Measurements from ENCODE around the gene FBLN1. TPM values are rescaled to one million over a fixed set of nuclear protein-coding genes. Genes with fewer than 3 reads are reported as not detected.
"Not testable (repeated sequence)": the region's sequence is repeated elsewhere in the genome, so short reads cannot be mapped to it uniquely, and the experiment has no call there.

The FBLN1 gene
- total RNA-seq, 1 donor from 2014 or later = not detected

DNA sequence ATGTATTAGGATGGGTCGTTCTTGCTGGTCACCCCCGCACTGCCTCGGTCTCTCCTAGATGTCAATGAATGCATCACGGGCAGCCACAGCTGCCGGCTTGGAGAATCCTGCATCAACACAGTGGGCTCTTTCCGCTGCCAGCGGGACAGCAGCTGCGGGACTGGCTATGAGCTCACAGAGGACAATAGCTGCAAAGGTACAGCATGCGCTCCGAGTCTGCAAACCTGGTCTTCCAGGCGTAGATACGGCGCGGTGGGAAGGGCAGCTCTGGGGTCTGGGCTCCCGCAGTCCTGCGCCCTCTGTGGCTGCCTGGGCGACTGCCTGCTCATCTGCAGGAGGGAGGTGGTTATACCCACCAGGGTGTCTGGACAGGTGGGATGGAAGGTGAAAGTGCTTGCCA, 31.0 kb downstream of the FBLN1 start:
- peaks cover 2% of the 10 kb centered on the region for H3K27me3 Mint-ChIP-seq
- H3K4me1 Mint-ChIP-seq = no peaks in the 10 kb centered on the region

DNA sequence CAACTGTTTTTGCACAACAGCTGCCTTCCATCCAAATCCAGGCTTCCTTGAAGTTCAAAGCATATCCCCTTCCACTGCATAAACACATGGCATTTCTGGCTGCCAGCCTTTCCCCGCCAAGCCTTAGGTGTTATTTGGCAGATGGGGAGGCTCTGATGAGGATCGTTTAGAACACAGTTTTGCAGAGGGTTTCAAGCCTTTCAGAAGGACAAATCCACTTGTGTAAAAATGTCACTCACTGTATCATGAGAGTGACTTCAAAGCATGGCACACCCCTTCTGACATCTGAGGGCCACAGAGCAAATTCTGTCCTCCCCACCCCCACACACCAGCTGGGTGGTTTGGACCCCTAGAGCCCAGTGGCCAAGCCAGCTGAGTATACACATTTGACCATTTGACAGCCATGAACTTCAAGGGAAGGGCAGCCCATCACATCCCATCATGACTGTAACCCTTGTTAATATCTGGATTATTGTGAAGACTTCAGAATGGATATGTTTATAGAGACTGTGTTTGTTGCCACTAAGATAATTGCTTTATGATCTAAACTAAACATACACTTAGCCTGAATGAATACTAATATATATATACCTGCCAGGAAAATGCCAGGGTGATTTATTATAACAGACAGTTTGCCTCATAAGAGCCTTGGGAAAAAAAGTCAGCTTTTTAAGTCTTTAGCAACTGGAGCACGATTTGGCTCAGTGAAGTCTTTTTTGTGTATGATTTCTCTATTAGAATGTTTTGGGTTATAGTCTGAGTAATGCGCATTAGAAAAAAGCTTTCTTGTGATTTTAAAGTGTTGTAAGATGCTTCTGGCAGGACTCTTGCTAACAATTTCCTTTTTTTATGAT, 31.9 kb downstream of the FBLN1 start:
- no peaks in the 10 kb centered on the region for H3K9me3 Mint-ChIP-seq
- no peak for DNase-seq
- H3K4me3 Mint-ChIP-seq = no peak overlapping the region
- intact Hi-C loops (cut with micrococcal nuclease) = no loop called here
- H3K27ac Mint-ChIP-seq = no peak overlapping the region
- H3K36me3 Mint-ChIP-seq (ENCODE audit: low read depth) = no peaks in the 10 kb centered on the region
- H3K4me1 Mint-ChIP-seq = no peaks in the 10 kb centered on the region
- peaks cover 2% of the 10 kb centered on the region for H3K27me3 Mint-ChIP-seq

More for the DNA sequence above, 31.0 kb downstream of the FBLN1 start:
- H3K4me3 Mint-ChIP-seq = no peak overlapping the region
- no peak overlapping the region for H3K27ac Mint-ChIP-seq
- intact Hi-C loops (cut with micrococcal nuclease) = no loop called here
- H3K9me3 Mint-ChIP-seq = no peaks in the 10 kb centered on the region
- DNase-seq = no peak
- no peaks in the 10 kb centered on the region for H3K36me3 Mint-ChIP-seq (ENCODE audit: low read depth)

DNA sequence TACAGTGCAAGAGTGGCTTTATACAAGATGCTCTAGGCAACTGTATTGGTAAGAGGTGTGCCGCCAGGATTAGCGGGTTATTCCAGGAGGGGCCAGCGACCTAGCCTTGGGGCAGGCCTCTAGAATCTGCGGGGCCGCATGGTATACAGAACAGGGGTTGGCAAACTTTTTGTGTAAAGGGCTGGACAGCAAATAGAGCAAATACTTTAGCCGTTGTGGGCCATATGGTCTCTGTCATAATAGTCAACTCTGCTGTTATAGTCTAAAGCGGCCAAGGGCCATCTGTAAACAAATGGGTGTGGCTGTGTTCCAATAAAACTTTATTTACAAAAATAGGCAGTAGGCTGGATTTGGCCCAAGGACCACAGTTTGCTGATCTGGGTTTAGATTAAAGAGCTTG, 32.6 kb downstream of the FBLN1 start:
- no peaks in the 10 kb centered on the region for H3K9me3 Mint-ChIP-seq
- H3K27me3 Mint-ChIP-seq = peaks cover under 1% of the 10 kb centered on the region
- intact Hi-C loops (cut with micrococcal nuclease) = no loop called here
- H3K4me1 Mint-ChIP-seq = no peaks in the 10 kb centered on the region
- no peak overlapping the region for H3K27ac Mint-ChIP-seq
- no peaks in the 10 kb centered on the region for H3K36me3 Mint-ChIP-seq (ENCODE audit: low read depth)
- no peak for DNase-seq
- H3K4me3 Mint-ChIP-seq = no peak overlapping the region

DNA sequence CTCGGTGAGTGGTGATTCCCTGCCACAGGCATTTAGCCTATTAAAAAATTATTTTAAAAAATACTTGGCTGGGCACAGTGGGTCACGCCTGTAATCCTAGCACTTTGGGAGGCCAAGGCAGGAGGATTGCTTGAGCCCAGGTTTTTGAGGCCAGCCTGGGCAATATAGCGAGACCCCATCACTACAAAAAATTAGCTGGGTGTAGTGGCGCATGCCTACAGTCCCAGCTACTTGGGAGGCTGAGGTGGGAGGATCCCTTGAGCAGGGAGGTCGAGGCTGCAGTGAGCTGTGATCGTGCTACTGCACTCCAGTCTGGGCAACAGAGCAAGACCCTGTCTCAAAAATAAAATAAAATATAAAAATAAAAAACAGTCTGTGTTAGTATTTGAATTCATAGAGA, 33.2 kb downstream of the FBLN1 start:
- H3K36me3 Mint-ChIP-seq (ENCODE audit: low read depth); H3K4me1 Mint-ChIP-seq; H3K4me3 Mint-ChIP-seq; intact Hi-C loops (cut with micrococcal nuclease); H3K27me3 Mint-ChIP-seq; H3K27ac Mint-ChIP-seq; H3K9me3 Mint-ChIP-seq; DNase-seq: not testable (repeated sequence)

DNA sequence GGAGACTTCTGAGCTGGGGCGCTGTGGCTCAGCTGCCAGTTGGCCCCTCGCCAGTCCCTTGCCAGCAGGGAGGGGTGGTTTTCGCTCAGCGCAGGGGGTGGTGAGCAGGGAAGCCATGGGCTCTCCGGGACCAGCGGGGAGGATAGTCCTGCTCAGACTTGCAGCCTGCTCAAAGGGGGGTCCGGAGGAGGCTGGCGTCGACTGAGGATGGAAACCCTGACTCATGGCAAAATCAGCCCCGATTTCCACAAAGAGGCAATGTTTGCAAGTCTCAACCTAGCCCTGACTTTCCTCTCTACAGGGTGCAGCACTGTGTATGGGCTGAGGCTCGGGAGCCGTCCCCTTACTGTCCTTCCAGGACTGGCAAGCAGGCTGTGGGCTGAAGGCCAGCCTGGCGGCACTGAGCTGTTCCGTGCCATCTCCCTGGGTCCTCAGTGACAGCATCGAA, 35.1 kb downstream of the FBLN1 start:
- H3K27me3 Mint-ChIP-seq = no peaks in the 10 kb centered on the region

DNA sequence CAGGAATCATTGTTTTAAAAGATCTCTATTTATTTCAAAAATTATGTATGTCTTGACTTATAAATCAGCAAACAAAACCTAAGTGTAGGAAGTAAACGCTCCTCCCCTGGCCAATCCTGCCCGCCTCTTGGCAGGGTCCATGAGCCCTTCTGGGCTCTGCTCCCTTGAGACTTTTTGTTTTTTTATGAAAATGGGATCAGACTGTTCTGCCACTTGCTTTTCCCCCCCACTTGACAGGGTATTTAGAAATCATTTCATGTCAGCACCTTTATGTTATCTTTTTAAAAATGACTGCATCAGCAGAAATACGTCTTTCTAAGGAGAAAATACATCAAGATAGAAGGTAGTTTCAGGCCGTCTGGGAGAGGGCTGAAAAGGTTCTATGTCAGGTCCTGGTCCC, 35.6 kb downstream of the FBLN1 start:
- Mint-ChIP-seq H3K9me3 (no peaks in the 10 kb centered on the region), H3K27ac (no peak overlapping the region), H3K36me3 (ENCODE audit: low read depth) (no peaks in the 10 kb centered on the region), H3K27me3 (no peaks in the 10 kb centered on the region), H3K4me1 (no peaks in the 10 kb centered on the region), H3K4me3 (no peak overlapping the region)
- no peak for DNase-seq
- intact Hi-C loops (cut with micrococcal nuclease) = no loop called here

More for the DNA sequence above, 35.1 kb downstream of the FBLN1 start:
- Mint-ChIP-seq H3K4me3 (no peak overlapping the region), H3K36me3 (ENCODE audit: low read depth) (no peaks in the 10 kb centered on the region), H3K27ac (no peak overlapping the region), H3K9me3 (no peaks in the 10 kb centered on the region), H3K4me1 (no peaks in the 10 kb centered on the region)
- intact Hi-C loops (cut with micrococcal nuclease) = no loop called here
- DNase-seq = no peak

DNA sequence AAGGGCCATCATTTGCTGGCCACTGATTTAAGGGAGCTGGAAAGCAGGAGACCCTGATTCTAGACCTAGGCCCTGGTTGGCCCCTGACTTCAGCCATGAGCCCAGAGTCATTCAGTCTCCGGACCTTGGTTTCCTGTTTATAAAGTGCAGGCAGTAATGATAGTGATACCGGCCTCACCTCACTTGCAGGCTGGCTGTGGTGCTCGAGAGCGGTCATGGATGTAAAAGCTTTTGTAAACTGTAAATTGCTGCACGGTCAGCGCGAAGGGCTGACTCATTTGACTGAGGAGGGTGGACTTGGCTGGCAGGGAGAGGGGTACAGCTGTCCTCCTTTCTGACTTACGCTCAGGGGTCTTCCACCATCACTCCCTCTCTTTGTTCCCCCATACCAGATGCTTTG, 37.4 kb downstream of the FBLN1 start:
- H3K9me3 Mint-ChIP-seq = no peaks in the 10 kb centered on the region
- intact Hi-C loops (cut with micrococcal nuclease) = no loop called here
- H3K27ac Mint-ChIP-seq = no peak overlapping the region
- DNase-seq = no peak
- no peaks in the 10 kb centered on the region for H3K27me3 Mint-ChIP-seq
- H3K4me3 Mint-ChIP-seq = no peak overlapping the region
- no peaks in the 10 kb centered on the region for H3K36me3 Mint-ChIP-seq (ENCODE audit: low read depth)
- H3K4me1 Mint-ChIP-seq = no peaks in the 10 kb centered on the region

DNA sequence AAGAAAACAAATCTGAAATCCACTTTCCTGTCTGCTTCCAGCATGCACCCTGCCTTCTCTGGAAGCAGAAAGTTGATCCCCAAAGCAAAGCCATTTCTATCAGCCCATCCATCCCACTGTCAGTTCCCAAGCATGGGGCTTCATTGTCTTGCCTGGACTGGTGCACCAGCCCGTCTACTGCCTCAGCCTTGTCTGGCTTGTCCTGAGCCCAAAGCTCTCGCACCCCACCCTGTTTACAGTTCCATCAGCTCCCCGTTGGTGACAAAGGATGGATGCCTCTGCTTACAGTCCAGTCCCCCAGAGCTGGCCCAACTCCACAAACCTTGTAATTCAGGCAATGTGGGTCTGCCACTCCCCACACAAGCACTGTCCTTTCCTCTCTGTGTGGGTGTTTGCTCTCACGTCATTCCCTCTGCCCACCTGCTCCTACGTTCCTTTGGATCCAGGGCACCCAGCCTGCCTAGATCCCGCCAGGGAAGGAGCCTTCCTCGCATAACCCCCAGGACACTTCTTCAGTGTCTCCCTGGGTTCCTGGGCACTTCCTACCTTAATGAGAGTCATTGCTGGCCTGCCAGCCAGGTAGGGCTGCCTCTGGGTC, 38.8 kb downstream of the FBLN1 start:
- intact Hi-C loops (cut with micrococcal nuclease) = no loop called here
- no peak for DNase-seq
- Mint-ChIP-seq H3K9me3 (no peaks in the 10 kb centered on the region), H3K4me1 (no peaks in the 10 kb centered on the region), H3K27ac (no peak overlapping the region), H3K27me3 (no peaks in the 10 kb centered on the region), H3K4me3 (no peak overlapping the region), H3K36me3 (ENCODE audit: low read depth) (no peaks in the 10 kb centered on the region)

DNA sequence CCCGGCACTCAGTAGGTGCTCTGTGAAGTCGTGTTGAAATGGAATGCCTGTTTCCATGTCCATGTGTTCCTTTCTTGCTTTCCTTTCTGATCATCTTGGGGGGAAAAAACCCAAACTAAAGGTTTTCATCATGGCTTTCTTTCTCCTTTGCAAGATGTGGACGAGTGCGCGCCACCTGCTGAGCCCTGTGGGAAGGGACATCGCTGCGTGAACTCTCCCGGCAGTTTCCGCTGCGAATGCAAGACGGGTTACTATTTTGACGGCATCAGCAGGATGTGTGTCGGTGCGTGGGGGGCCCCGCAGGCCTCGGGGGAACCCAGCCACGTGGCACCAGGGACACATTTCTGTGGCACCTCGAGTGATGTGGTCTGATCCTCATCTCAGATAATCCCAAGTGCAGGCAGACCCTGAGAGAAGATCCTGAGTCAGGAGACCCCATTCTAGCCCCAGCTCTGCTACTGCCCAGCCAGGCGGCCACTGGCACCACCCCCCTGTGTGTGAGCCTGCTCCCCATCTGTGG, 39.4 kb downstream of the FBLN1 start:
- Mint-ChIP-seq H3K4me3 (no peak overlapping the region), H3K4me1 (no peaks in the 10 kb centered on the region), H3K27ac (no peak overlapping the region), H3K27me3 (no peaks in the 10 kb centered on the region), H3K36me3 (ENCODE audit: low read depth) (no peaks in the 10 kb centered on the region), H3K9me3 (no peaks in the 10 kb centered on the region)
- DNase-seq = no peak
- intact Hi-C loops (cut with micrococcal nuclease) = no loop called here

DNA sequence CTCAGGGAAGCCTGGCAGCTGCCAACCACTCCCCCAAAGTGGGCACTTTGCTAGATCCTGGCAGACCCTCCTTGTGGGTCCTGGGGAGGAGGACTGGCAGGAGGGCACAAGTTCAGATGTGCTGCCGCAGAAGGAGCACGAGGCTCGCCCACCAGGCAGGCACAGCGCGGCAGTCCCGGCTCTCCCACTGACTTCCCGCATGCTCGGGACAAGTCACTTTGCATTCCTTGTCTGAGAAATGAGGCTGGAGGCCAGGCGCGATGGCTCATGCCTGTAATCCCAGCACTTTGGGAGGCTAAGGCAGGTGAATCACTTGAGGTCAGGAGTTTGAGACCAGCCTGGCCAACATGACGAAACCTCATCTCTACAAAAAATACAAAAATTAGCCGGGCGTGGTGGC, 40.1 kb downstream of the FBLN1 start:
- H3K9me3 Mint-ChIP-seq; H3K27ac Mint-ChIP-seq; H3K4me3 Mint-ChIP-seq; H3K4me1 Mint-ChIP-seq; H3K27me3 Mint-ChIP-seq; intact Hi-C loops (cut with micrococcal nuclease); DNase-seq; H3K36me3 Mint-ChIP-seq (ENCODE audit: low read depth): not testable (repeated sequence)

DNA sequence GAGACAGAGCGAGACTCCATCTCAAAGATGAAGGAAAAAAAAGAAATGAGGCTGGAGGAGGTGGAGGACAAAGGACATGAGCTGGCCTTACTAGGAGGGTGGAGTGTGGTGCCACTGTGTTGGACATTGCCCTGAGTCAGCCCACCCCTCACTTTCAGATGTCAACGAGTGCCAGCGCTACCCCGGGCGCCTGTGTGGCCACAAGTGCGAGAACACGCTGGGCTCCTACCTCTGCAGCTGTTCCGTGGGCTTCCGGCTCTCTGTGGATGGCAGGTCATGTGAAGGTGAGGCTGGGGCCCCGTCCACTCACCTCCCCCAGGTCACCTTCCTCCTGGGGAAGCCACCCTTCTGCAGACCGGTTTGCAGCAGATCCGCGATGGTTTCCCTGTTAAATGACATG, 40.6 kb downstream of the FBLN1 start:
- intact Hi-C loops (cut with micrococcal nuclease) = no loop called here
- H3K27ac Mint-ChIP-seq = no peak overlapping the region
- no peaks in the 10 kb centered on the region for H3K4me1 Mint-ChIP-seq
- H3K4me3 Mint-ChIP-seq = no peak overlapping the region
- H3K27me3 Mint-ChIP-seq = no peaks in the 10 kb centered on the region
- no peaks in the 10 kb centered on the region for H3K9me3 Mint-ChIP-seq
- no peaks in the 10 kb centered on the region for H3K36me3 Mint-ChIP-seq (ENCODE audit: low read depth)
- DNase-seq = no peak

DNA sequence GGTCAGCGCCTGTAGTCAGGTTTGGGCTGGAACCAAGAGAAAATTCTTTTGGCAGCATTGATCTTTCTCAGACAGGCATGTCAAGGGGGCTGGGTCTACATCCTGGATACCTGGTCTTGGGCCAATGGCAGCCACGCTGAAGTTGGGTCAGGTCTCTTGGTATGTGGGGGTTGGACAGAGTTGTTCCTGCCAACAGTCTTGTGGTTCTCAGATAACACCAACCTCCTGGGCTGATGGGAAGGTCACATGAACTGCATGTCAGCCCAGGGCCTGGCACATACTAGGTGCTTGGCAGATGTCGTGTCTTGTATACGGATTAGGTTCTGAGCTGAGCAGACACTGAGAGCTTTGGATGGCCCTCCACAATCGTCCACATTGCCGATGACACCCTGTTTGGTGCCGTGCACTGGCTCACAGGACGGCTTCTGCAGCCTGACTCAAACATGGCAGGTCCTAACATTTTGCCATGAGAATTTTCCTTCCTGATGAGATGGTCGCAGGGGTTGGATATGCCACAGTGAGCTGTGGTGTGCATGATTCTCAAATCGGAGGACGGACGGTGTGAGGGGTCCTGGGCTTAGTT, 42.0 kb downstream of the FBLN1 start:
- intact Hi-C loops (cut with micrococcal nuclease) = no loop called here

DNA sequence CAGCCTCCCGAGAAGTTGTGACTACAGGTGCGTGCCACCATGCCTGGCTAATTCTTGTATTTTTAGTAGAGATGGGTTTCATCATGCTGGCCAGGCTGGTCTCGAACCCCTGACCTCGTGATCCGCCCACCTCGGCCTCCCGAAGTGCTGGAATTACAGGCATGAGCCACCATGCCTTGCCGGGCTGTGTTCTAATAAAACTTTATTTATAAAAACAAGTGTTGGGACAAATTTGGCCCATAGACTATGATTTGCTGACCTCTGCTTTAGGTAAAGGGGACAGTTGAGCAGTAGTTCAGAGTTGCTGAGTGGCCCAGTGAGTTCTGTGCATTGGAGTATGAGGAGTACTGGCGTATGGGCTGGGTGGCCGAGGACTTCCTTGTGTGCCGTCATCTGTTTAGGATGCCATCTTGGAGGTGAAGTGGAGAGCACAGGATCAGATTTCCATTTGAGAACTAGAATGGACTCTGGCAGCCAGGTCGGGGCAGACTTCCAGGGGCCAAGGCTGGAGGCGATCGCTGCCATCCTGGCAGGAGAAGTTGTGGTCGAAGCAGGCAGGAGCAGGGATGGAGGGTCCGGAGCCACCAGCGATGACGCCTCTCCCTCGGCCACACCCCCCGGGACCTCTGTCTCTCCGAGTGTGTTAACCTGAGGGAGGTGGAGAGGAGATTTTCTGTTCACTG, 43.8 kb downstream of the FBLN1 start:
- no peaks in the 10 kb centered on the region for H3K4me1 Mint-ChIP-seq
- H3K4me3 Mint-ChIP-seq = no peak overlapping the region
- DNase-seq = no peak
- H3K27me3 Mint-ChIP-seq = no peaks in the 10 kb centered on the region
- intact Hi-C loops (cut with micrococcal nuclease) = no loop called here
- no peak overlapping the region for H3K27ac Mint-ChIP-seq
- no peaks in the 10 kb centered on the region for H3K9me3 Mint-ChIP-seq
- no peaks in the 10 kb centered on the region for H3K36me3 Mint-ChIP-seq (ENCODE audit: low read depth)

More for the DNA sequence above, 42.0 kb downstream of the FBLN1 start:
- no peaks in the 10 kb centered on the region for H3K36me3 Mint-ChIP-seq (ENCODE audit: low read depth)
- no peak overlapping the region for H3K27ac Mint-ChIP-seq
- no peaks in the 10 kb centered on the region for H3K4me1 Mint-ChIP-seq
- no peak for DNase-seq
- no peaks in the 10 kb centered on the region for H3K9me3 Mint-ChIP-seq
- H3K27me3 Mint-ChIP-seq = no peaks in the 10 kb centered on the region
- H3K4me3 Mint-ChIP-seq = no peak overlapping the region

DNA sequence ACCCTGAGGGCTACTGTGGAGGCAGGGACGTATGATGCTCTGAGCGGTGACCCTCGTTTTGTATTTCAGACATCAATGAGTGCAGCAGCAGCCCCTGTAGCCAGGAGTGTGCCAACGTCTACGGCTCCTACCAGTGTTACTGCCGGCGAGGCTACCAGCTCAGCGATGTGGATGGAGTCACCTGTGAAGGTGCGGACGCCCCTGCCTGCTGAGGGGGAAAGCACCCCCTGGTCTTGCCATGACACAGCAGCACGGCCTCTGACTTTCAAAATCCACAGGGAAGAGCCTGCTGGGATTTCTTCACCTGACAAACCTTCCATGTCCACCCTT, 44.3 kb downstream of the FBLN1 start:
- Mint-ChIP-seq H3K4me1 (no peaks in the 10 kb centered on the region), H3K9me3 (no peaks in the 10 kb centered on the region), H3K4me3 (no peak overlapping the region), H3K27ac (no peak overlapping the region), H3K27me3 (no peaks in the 10 kb centered on the region), H3K36me3 (ENCODE audit: low read depth) (no peaks in the 10 kb centered on the region)
- DNase-seq = no peak
- intact Hi-C loops (cut with micrococcal nuclease) = no loop called here
